OCI-LY7 (cell line): ENCODE measurements around the gene RUNDC3A. TPM values are rescaled to one million over a fixed set of nuclear protein-coding genes. Genes with fewer than 3 reads are reported as not detected.
A peak's percentile ranks its signal among the peaks of the same experiment; 100 is the strongest.

Experiments used
- BruUV-seq: library from RNA; stranded (reverse); fragments of 400-500 nt; replicated peaks from 2 replicates; lab custom pipeline; 2021; lab: Mats Ljungman, UMichigan
- CTCF ChIA-PET: fragments of 300-600 bp; sonication (Branson Sonifier 250); formaldehyde crosslinking; loops from one replicate; lab custom pipeline; 2022; ENCODE audit warnings: antibody characterized with exemption; ENCODE audit not compliant: unreplicated experiment; lab: Charles Lee
- POLR2A ChIA-PET: fragments of 300-600 bp; sonication (Branson Sonifier 250); formaldehyde crosslinking; loops from one replicate; lab custom pipeline; 2022; ENCODE audit warnings: antibody characterized with exemption; lab: Charles Lee
- DNase-seq: peaks from one replicate; pipeline ENCODE4 v3.0.0-alpha.2; 2015; ENCODE audit warnings: low spot score
- H2AFZ ChIP-seq: fragments of 200-600 bp; sonication (generic), shearing (Covaris generic); 2 replicates; pipeline ENCODE4 v1.6.1; 2014; ENCODE audit warnings: mild to moderate bottlenecking, antibody characterized with exemption, low read length, moderate library complexity
- H3K27ac ChIP-seq: fragments of 200-600 bp; sonication (generic); 2 replicates; pipeline ENCODE4 v1.5.1; 2014; ENCODE audit warnings: mixed run types, low read depth, mild to moderate bottlenecking, moderate library complexity, low read length, inconsistent platforms; ENCODE audit not compliant: poor library complexity, severe bottlenecking
- H3K36me3 ChIP-seq: fragments of 200-600 bp; sonication (generic); 2 replicates; pipeline ENCODE4 v1.6.1; 2014; ENCODE audit warnings: mild to moderate bottlenecking, antibody characterized with exemption, low read length, moderate library complexity, mixed read lengths; ENCODE audit not compliant: insufficient read depth
- H3K4me1 ChIP-seq: fragments of 200-600 bp; sonication (generic); 2 replicates; pipeline ENCODE4 v1.5.1; 2014; ENCODE audit warnings: mild to moderate bottlenecking, low read length; ENCODE audit not compliant: insufficient read depth, poor library complexity, severe bottlenecking
- H3K4me2 ChIP-seq: fragments of 200-600 bp; sonication (generic); 2 replicates; pipeline ENCODE4 v1.6.1; 2014; ENCODE audit warnings: mild to moderate bottlenecking, low read length
- H3K4me3 ChIP-seq: fragments of 200-600 bp; sonication (generic); 2 replicates; pipeline ENCODE4 v1.5.1; 2014; ENCODE audit warnings: mild to moderate bottlenecking, low read depth, low read length; ENCODE audit not compliant: poor library complexity, severe bottlenecking
- H3K79me2 ChIP-seq: fragments of 200-600 bp; sonication (generic); 2 replicates; pipeline ENCODE4 v1.6.1; 2016; ENCODE audit warnings: low read depth, mild to moderate bottlenecking, low read length, moderate library complexity, mixed read lengths; ENCODE audit not compliant: insufficient read depth
- H3K9me2 ChIP-seq: fragments of 200-600 bp; sonication (generic); 2 replicates; pipeline ENCODE4 v1.6.1; 2016; ENCODE audit warnings: mild to moderate bottlenecking, low read length, mixed read lengths; ENCODE audit not compliant: insufficient read depth
- H3K9me3 ChIP-seq: fragments of 200-600 bp; sonication (generic); 2 replicates; pipeline ENCODE4 v1.6.1; 2014; ENCODE audit warnings: mild to moderate bottlenecking, mixed run types, low read length, mixed read lengths
- H4K20me1 ChIP-seq: fragments of 200-600 bp; sonication (generic); 2 replicates; pipeline ENCODE4 v1.6.1; 2014; ENCODE audit warnings: mild to moderate bottlenecking, antibody characterized with exemption, low read length, moderate library complexity, mixed read lengths; ENCODE audit not compliant: insufficient read depth
- EZH2phosphoT487 ChIP-seq: fragments of 200-600 bp; sonication (generic); IDR thresholded peaks from 2 replicates; pipeline ENCODE4 v1.6.1; 2018; ENCODE audit warnings: low read depth, borderline replicate concordance, mild to moderate bottlenecking, mixed run types, antibody characterized with exemption, low read length, moderate library complexity, mixed read lengths
- intact Hi-C: fragments of 100-400 bp; cut with micrococcal nuclease; formaldehyde crosslinking; loops from one replicate; pipeline ENCODE4 v1.10.0; 2022; ENCODE audit not compliant: unreplicated experiment
- total RNA-seq, 2 experiments: library from RNA; depleted of rRNA in 1 of 2; stranded (reverse); fragments of >200 nt in 1 of 2; shearing (Covaris generic) in 1 of 2; gene quantifications; 2 replicates each; pipeline ENCODE4 v1.2.3, GENCODE V29; 2014 to 2022
- TF ChIP-seq, protein P1 (sequence below): fragments of 200-600 bp; sonication (generic); conservative IDR thresholded peaks from 2 replicates; pipeline ENCODE4 v1.5.1; 2014; ENCODE audit warnings: mild to moderate bottlenecking, antibody characterized with exemption, low read length, moderate library complexity, mixed read lengths

Gene RUNDC3A
- total RNA-seq, 2 experiments from 2014 or later = 0.09 TPM; not detected in 1

DNA sequence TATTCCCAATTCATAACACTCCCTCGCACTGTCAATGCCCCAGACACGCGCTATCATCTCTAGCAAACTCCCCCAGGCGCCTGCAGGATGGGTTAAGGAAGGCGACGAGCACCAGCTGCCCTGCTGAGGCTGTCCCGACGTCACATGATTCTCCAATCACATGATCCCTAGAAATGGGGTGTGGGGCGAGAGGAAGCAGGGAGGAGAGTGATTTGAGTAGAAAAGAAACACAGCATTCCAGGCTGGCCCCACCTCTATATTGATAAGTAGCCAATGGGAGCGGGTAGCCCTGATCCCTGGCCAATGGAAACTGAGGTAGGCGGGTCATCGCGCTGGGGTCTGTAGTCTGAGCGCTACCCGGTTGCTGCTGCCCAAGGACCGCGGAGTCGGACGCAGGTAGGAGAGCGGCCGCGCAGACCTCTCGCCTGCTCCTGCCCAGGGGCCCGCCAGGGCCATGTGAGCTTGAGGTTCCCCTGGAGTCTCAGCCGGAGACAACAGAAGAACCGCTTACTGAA is 36.6 kb downstream of the RUNDC3A start, which contains the start of gene GRN:
Gene GRN, plus strand, starts transcription at position 364 of the 515 bp plus-strand sequence. CDS start 3,863 bp downstream, outside the sequence.
- peak within 1 kb of the TSS; percentile 91 for H3K4me3 ChIP-seq
- no peak for TF ChIP-seq EZH2phosphoT487
- TF ChIP-seq, protein P1, sequence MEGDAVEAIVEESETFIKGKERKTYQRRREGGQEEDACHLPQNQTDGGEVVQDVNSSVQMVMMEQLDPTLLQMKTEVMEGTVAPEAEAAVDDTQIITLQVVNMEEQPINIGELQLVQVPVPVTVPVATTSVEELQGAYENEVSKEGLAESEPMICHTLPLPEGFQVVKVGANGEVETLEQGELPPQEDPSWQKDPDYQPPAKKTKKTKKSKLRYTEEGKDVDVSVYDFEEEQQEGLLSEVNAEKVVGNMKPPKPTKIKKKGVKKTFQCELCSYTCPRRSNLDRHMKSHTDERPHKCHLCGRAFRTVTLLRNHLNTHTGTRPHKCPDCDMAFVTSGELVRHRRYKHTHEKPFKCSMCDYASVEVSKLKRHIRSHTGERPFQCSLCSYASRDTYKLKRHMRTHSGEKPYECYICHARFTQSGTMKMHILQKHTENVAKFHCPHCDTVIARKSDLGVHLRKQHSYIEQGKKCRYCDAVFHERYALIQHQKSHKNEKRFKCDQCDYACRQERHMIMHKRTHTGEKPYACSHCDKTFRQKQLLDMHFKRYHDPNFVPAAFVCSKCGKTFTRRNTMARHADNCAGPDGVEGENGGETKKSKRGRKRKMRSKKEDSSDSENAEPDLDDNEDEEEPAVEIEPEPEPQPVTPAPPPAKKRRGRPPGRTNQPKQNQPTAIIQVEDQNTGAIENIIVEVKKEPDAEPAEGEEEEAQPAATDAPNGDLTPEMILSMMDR = no peak
- peak within 1 kb of the TSS; percentile 12; the same call in 1 of the 2 replicates for H2AFZ ChIP-seq
- no TSS peak for BruUV-seq
- H3K9me3 ChIP-seq = no peaks in the 10 kb centered on the region
- intact Hi-C loops = loop anchor here (1.0 to 5.0 kb wide), 4 partner anchors 129 to 273 kb away; partner anchors contain the start of genes G6PC3 and HROB
- peak within 1 kb of the TSS; percentile 97 for H3K4me2 ChIP-seq
- ChIA-PET POLR2A (interaction anchor here (1.7 kb wide), 1 partner anchor 9 kb away, joined by 11 read pairs; no protein-coding TSS in a partner anchor), CTCF (interaction anchor here (1.0 to 2.0 kb wide), 5 partner anchors 10 to 135 kb away, joined by 3 to 8 read pairs (median 6); no protein-coding TSS in a partner anchor)
- peaks cover 52% of the 10 kb centered on the region for H3K4me1 ChIP-seq
- no peaks in the 10 kb centered on the region for H3K9me2 ChIP-seq
- H3K27ac ChIP-seq = peak within 1 kb of the TSS; percentile 90
- peaks cover 24% of the 10 kb centered on the region; the same call in 1 of the 2 replicates for H3K79me2 ChIP-seq
- DNase-seq = peak; percentile 95
- H3K36me3 ChIP-seq = peaks cover 12% of the 10 kb centered on the region
- no peaks in the 10 kb centered on the region for H4K20me1 ChIP-seq

DNA sequence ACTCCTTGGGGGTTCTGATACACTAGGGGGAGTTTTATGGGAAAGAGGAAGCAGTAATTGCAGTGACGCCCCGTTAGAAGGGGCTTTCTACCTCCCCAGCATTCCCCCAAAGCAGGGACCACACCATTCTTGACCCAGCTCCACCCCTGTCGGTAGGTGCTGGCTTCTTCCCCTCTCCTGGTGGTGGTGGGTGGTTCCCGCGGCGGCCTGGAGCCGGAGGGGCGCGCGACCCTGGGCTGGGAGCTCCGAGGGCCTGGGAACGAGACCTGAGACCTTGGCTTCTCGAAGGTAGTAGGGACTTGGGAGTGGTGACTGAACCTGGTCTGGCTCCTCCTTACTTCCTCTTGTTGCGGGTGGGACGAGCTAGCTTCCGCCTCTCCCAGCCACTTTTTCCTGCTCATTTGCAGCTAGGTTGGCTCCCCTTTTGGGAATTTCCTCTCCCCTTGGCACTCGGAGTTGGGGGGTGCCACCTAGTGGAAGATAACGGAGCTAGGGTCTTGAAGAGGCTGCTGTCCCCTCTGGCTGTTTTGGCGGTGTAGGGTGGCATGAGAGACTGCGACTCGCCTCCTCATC is 37.1 kb downstream of the RUNDC3A start:
- Histone ChIP-seq H2AFZ (peak overlapping the region; percentile 12; the same call in 1 of the 2 replicates), H3K4me2 (peak overlapping the region; percentile 97), H3K9me3 (no peaks in the 10 kb centered on the region), H3K4me1 (peaks cover 58% of the 10 kb centered on the region), H4K20me1 (no peaks in the 10 kb centered on the region), H3K79me2 (peaks cover 24% of the 10 kb centered on the region; the same call in 1 of the 2 replicates), H3K27ac (peak overlapping the region; percentile 90), H3K9me2 (no peaks in the 10 kb centered on the region), H3K36me3 (peaks cover 17% of the 10 kb centered on the region), H3K4me3 (peak overlapping the region; percentile 91)
- TSS peak; percentile 76 for BruUV-seq
- CTCF ChIA-PET = interaction anchor here (1.0 to 2.0 kb wide), 5 partner anchors 10 to 135 kb away, joined by 3 to 8 read pairs (median 6); no protein-coding TSS in a partner anchor
- POLR2A ChIA-PET = interaction anchor here (0.6 to 1.7 kb wide), 2 partner anchors 10 to 99 kb away, joined by 10 to 11 read pairs; no protein-coding TSS in a partner anchor
- intact Hi-C loops = loop anchor here (1.0 to 5.0 kb wide), 4 partner anchors 129 to 273 kb away; partner anchors contain the start of genes G6PC3 and HROB
- DNase-seq = peak; percentile 71
- TF ChIP-seq, protein P1 = peak; percentile 93
- no peak for TF ChIP-seq EZH2phosphoT487
